ENCODE data around the gene HLA-DMA.

Gene HLA-DMA

GRCh38 chr6:32922083-32922482, 30.8 kb downstream of the HLA-DMA start:
- DNase-seq: no peak

DNA sequence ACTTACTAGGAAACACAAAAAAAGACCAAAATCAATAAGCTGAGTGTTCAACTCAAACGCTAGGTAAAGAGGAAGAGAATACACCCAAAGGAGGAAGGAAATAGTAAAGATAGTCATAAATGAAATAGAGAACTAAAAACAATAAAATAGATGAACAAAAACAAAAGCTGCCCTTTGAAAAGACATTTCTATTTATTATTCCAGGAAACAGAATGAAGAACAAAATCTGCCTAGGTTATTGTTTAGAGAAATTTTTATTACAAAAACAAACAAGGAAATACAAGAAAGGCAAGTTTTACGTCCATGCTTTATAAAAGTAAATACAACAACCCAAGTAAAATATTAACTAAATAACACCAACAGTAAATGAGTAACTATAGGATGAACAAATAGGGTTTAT, 32.2 kb downstream of the HLA-DMA start:
- no peak for DNase-seq

GRCh38 chr6:32912951-32913350, 39.9 kb downstream of the HLA-DMA start:
- DNase-seq: no peak

- no peak for DNase-seq
These were observed 44.0 kb downstream of the HLA-DMA start for GRCh38 chr6:32908897-32909296.

DNA sequence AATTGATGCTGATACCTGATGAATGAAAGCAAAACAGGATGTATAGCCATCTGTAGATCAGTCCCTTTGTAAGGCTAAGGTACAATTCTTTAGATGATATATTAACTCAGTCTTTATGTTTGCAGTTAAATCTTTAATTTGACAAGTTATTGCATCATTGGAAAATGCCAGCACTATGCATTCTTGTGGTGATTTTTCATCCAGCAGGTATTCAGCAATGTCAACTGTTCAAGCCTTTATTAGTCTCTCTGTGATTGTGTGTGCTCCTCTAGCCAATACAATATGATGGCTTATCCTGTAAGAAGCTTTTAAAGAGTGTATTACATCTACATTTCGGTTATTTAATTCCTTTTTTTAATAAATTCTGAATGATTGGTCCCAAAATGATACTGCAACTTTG, 46.4 kb downstream of the HLA-DMA start:
- no peak for DNase-seq

DNA sequence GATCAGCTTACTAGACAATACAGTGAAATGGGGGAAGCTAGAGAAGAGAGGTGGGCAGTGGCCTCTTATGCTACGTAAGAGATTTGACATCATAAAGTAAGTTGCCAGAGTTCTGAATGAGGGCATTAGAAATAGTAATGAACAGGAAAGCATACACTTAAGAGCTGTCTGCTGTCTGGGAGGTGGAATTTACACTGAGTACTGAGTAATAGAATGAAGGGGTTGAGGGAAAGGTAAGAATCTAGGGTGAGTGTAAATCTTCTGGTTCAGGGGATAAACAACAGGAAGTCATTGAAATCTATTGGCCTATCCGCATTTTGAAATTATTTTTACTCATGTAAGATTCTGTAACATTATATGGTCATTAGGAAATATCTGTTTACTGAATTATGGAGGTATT, 47.8 kb downstream of the HLA-DMA start:
- DNase-seq: no peak

DNA sequence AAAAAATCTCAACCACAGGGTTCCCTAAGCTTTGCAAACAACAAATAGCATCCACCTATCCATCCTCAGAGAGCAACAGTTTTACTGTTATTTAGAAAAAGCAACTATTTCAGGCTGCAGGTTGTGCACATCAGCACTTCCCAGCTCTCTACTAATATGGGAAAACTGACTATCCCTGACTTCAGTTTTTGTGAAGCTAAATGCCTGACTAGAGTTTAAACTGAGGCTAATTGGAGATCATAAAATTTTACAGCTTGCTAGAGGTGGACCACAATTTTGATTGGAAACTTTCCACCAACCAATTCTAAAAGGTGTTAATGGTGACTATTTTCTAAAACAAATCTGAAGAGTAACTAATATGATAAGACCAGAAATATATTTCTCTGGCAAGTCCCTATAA, 48.9 kb downstream of the HLA-DMA start:
- DNase-seq: no peak

Data from left hindlimb (tissue), 1 donor.